Activated T-cell treated with anti-CD3 and anti-CD28 coated beads, Interleukin-2, amount 50 U/mL, for 24 hours (primary cell): ENCODE measurements around the gene UGT1A7.
"Not testable (repeated sequence)": the region's sequence is repeated elsewhere in the genome, so short reads cannot be mapped to it uniquely, and the experiment has no call there.

Experiments
- DNase-seq: peaks from one replicate; pipeline ENCODE4 v3.0.0-alpha.2; 2020
- H3K27ac Mint-ChIP-seq: 2 replicates; pipeline ENCODE4 v1.8.0; 2020; ENCODE audit warnings: mild to moderate bottlenecking, mixed read lengths
- H3K27me3 Mint-ChIP-seq: 2 replicates; pipeline ENCODE4 v1.8.0; 2020; ENCODE audit warnings: mixed read lengths
- H3K36me3 Mint-ChIP-seq: 2 replicates; pipeline ENCODE4 v1.8.0; 2020; ENCODE audit warnings: low read depth, mixed read lengths
- H3K4me1 Mint-ChIP-seq: 2 replicates; pipeline ENCODE4 v1.8.0; 2020; ENCODE audit warnings: low read depth, mixed read lengths
- H3K4me3 Mint-ChIP-seq: 2 replicates; pipeline ENCODE4 v1.8.0; 2020; ENCODE audit warnings: mild to moderate bottlenecking, moderate library complexity, mixed read lengths
- H3K9me3 Mint-ChIP-seq: 2 replicates; pipeline ENCODE4 v1.8.0; 2020; ENCODE audit warnings: mixed read lengths

UGT1A7 gene

DNA sequence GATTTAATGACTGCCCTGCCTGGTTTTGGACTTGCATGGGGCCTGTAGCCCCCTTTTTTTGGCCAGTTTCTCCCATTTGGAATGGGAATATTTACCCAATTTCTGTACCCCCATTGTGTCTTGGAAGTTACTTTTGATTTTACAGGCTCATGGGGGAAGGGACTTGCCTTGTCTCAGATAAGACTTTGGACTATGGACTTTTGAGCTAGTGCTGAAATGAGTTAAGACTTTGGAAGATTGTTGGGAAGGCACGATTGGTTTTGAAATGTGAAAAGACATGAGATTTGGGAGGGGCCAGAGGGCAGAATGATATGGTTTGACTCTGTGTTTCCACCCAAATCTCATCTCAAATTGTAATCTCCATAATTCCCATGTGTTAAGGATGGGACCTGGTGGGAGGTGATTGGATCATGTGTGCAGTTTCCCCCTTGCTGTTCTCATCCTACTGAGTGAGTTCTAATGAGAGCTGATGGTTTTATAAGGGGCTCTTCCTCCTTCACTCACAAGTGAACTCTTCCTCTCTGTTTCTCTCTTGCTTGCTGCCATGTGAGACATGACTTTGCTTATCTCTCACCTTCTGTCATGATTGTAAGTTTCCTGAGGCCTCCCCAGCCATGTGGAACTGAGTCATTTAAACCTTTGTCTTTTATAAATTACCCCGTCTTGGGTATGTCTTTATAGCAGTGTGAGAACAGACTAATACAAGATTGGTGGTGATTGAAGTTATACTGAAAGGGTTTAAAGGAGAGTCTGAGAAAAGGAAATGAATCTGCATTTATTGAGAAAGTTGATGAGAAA is 69.7 kb downstream of the UGT1A7 start:
- Mint-ChIP-seq H3K9me3 (peaks cover 13% of the 10 kb centered on the region), H3K27me3 (peaks cover 36% of the 10 kb centered on the region)
- H3K36me3 Mint-ChIP-seq = not testable (repeated sequence)

DNA sequence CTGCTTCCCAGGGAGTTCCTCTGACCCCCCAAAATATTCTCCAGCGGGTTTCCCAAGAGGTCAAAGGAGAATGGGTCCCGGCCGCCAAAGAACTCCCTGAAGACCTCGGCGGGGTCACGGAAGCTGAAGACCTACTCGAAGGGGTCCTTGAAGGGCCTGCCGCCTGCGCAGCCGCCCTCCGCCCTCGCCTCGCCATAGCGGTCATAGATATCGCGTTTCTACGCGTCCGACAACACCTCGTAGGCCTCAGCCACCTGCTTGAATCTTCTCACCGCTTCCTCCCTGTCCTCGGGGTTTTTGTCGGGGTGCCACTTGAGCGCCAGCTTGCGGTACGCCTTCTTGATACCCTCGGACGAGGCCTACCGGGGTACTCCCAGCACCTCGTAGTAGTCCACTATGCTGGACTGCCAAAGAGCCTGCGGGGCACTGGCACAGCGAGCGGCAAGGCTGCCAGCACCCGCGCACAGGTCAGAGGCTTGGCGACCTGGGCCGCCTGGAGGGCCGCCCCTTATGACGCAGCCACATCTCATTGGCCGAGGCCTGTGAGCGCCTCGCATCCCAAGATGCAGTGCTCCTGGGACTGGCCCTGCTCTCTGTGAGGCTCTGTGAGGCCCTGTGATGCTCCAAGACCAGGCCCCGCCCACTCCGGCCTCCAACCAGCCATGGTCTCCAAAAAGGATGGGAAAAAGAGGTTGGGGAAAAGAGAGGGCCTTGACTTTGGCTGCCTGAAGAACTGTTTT is 73.3 kb downstream of the UGT1A7 start:
- DNase-seq = no peak
- Mint-ChIP-seq H3K36me3 (no peaks in the 10 kb centered on the region), H3K27me3 (peaks cover 22% of the 10 kb centered on the region), H3K4me3 (no peak overlapping the region), H3K9me3 (peaks cover 9% of the 10 kb centered on the region), H3K27ac (no peak overlapping the region), H3K4me1 (no peaks in the 10 kb centered on the region)

More for the DNA sequence above, 69.7 kb downstream of the UGT1A7 start:
- not testable (repeated sequence) for DNase-seq, H3K27ac Mint-ChIP-seq, H3K4me1 Mint-ChIP-seq, H3K4me3 Mint-ChIP-seq

DNA sequence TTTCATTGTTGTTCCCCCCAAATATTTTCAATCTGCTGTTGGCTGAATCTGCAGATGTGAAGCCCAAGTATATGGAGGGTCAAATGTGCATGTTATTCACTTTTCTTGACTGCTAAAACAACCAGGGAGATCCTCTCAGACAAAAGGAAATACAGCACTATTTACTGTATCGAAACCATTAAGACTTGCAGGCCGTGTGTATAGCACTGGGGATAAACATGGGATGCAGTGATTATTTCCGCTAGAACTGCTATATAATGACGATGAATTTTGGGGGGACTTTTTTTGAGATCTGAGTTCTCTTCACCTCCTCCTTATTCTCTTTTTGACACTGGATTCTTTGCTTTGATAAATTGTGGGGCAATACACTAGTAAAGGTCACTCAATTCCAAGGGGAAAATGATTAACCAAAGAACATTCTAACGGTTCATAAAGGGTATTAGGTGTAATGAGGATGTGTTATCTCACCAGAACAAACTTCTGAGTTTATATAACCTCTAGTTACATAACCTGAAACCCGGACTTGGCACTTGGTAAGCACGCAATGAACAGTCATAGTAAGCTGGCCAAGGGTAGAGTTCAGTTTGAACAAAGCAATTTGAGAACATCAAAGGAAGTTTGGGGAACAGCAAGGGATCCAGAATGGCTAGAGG is 74.9 kb downstream of the UGT1A7 start:
- H3K4me3 Mint-ChIP-seq = no peak overlapping the region
- no peak overlapping the region for H3K27ac Mint-ChIP-seq
- peaks cover 20% of the 10 kb centered on the region for H3K27me3 Mint-ChIP-seq
- H3K36me3 Mint-ChIP-seq = no peaks in the 10 kb centered on the region
- no peaks in the 10 kb centered on the region for H3K9me3 Mint-ChIP-seq
- H3K4me1 Mint-ChIP-seq = no peaks in the 10 kb centered on the region
- DNase-seq = no peak

DNA sequence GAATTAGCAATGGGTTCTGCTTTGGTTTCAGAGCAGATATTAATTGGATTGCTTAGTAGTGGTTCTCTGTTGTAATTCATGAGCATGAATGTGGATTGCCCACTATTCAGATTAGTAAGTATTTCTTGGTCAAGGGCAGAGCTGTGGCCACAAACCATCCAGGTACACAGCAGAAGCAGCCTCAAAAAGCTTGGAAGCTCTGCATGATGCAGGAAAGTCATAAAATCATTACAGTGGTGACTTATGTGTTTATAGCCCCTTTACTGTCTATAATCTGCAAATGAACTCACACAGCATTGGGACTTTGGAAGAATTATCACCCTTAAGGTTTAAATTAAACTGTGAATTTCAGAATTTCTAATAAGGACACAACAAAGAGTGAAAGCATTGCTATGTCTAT is 76.4 kb downstream of the UGT1A7 start:
- no peak for DNase-seq
- Mint-ChIP-seq H3K27ac (no peak overlapping the region), H3K27me3 (peaks cover 20% of the 10 kb centered on the region), H3K4me3 (no peak overlapping the region), H3K9me3 (no peaks in the 10 kb centered on the region), H3K4me1 (no peaks in the 10 kb centered on the region), H3K36me3 (no peaks in the 10 kb centered on the region)

DNA sequence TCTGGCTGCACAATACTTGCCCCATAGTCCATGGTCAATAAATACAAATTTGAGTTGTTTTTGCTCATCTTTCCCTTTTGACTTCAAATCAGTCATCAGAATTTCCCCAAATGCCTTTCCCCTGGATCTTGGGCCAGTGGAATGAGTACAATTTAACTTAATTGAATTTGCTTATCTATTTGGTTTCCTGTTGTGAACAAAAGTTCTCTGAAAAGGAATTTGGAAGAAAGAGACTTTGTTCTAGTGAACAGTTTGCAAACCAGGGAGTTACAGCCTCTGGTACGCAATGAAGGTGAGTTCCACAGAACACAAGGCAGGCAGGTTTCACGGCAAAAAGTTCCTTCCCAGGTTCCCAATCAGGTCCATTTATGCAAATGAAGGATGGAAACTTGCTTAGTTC is 77.1 kb downstream of the UGT1A7 start:
- H3K4me3 Mint-ChIP-seq = no peak overlapping the region
- no peak for DNase-seq
- H3K27me3 Mint-ChIP-seq = peaks cover 20% of the 10 kb centered on the region
- H3K9me3 Mint-ChIP-seq = no peaks in the 10 kb centered on the region
- H3K4me1 Mint-ChIP-seq = no peaks in the 10 kb centered on the region
- H3K27ac Mint-ChIP-seq = no peak overlapping the region
- no peaks in the 10 kb centered on the region for H3K36me3 Mint-ChIP-seq

DNA sequence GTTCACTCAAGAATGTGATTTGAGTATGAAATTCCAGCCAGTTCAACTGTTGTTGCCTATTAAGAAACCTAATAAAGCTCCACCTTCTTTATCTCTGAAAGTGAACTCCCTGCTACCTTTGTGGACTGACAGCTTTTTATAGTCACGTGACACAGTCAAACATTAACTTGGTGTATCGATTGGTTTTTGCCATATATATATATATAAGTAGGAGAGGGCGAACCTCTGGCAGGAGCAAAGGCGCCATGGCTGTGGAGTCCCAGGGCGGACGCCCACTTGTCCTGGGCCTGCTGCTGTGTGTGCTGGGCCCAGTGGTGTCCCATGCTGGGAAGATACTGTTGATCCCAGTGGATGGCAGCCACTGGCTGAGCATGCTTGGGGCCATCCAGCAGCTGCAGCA is 78.3 kb downstream of the UGT1A7 start, which contains the start of gene UGT1A1:
UGT1A1 (plus strand) TSS at position 228 of the 400 bp plus-strand sequence; CDS start at position 246, 18 bp downstream.
- Mint-ChIP-seq H3K27me3 (peaks cover 21% of the 10 kb centered on the region), H3K4me1 (no peaks in the 10 kb centered on the region), H3K9me3 (no peaks in the 10 kb centered on the region), H3K27ac (no peak within 1 kb of the TSS), H3K4me3 (no peak within 1 kb of the TSS), H3K36me3 (no peaks in the 10 kb centered on the region)
- no peak for DNase-seq

DNA sequence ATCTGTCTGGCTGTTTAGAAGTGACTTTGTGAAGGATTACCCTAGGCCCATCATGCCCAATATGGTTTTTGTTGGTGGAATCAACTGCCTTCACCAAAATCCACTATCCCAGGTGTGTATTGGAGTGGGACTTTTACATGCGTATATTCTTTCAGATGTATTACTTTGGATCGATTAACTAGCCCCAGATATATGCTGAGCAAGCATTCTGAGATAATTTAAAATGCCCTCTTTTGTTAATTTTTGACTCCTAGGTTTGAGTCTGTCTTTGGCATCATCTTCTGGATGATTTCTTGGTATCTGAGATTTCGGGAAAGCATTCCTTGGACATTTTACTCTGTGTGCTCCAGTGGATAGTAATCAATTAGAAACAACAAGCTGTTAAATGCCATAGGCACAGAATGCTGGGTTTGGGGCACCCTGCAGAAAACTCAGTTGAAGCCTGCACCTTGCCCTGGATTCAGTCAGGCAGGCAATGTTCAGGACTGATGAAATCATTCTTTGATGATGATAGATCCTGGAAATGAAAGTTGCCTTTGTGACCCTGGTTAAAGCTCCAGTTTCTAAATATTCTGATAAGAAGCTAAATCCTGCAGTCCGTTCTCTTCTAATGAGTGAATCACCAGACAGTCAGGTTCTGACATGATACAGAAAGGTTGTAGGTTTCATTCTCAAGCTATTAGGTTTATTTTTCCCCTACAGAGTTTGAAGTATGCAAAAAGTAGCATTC is 79.5 kb downstream of the UGT1A7 start:
- no peaks in the 10 kb centered on the region for H3K4me1 Mint-ChIP-seq
- no peak overlapping the region for H3K4me3 Mint-ChIP-seq
- no peaks in the 10 kb centered on the region for H3K9me3 Mint-ChIP-seq
- H3K27me3 Mint-ChIP-seq = peaks cover 24% of the 10 kb centered on the region
- no peak for DNase-seq
- H3K27ac Mint-ChIP-seq = no peak overlapping the region
- H3K36me3 Mint-ChIP-seq = no peaks in the 10 kb centered on the region

DNA sequence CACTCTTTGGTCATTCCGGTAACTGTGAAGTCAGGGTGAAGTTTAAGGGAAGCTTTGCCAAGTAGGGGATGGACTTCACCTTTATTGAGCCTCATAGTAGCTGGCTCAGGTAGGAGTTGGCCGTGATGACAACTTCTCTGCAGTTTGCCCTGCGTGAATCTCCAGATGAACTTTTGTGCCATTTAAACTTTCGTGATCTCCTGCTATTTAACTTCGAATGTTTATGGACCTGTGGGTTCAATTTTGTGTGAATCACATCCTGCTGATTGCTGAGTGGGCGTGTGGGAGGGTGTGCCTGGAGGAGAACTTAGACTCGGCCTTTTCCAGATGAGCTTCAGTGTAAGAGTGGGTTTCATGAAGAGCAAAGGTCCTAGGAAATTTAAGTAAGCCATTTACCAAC is 82.6 kb downstream of the UGT1A7 start:
- no peaks in the 10 kb centered on the region for H3K9me3 Mint-ChIP-seq
- no peak for DNase-seq
- H3K27ac Mint-ChIP-seq = no peak overlapping the region
- no peaks in the 10 kb centered on the region for H3K36me3 Mint-ChIP-seq
- H3K4me3 Mint-ChIP-seq = no peak overlapping the region
- H3K4me1 Mint-ChIP-seq = no peaks in the 10 kb centered on the region
- H3K27me3 Mint-ChIP-seq = peaks cover 28% of the 10 kb centered on the region

DNA sequence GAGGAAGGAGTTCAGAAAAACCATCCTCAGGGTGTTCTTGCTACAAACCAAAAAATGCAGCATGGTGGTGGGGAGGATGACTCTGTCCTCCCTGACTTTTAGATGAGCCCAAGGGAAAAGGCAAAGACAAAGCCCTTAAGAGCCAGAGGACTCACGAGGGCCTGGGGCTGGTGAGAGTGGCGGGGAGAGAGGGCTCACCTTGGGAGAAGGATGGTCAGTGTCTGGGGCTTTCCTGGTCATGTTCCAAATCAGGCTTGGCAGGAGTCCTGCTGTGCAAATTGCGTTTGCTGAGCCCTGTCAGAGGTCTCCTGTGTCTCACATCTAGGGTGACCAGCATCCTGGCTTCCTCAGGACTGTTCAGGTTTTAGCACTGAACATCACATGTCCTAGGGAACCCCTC is 83.1 kb downstream of the UGT1A7 start:
- Mint-ChIP-seq H3K4me3 (no peak overlapping the region), H3K27ac (no peak overlapping the region), H3K4me1 (no peaks in the 10 kb centered on the region), H3K27me3 (peaks cover 31% of the 10 kb centered on the region), H3K9me3 (no peaks in the 10 kb centered on the region), H3K36me3 (no peaks in the 10 kb centered on the region)
- no peak for DNase-seq

DNA sequence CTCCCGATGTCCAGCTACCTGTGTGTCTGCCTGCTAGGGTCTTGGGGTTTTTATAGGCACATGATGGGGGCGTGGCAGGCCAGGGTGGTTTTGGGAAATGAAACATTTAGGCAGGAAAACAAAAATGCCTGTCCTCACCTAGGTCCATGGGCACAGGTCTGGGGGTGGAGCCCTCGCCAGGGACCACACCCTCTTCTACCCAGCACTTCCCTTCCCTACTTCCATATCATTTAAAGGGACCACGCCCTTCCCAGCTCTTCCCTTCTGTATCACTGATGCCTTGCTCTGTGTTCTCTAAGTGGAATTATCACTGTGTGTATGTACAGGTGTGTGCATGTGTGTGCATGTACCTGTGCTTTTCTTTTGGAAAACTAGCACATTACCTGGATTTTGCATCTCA is 84.7 kb downstream of the UGT1A7 start:
- no peaks in the 10 kb centered on the region for H3K4me1 Mint-ChIP-seq
- no peak overlapping the region for H3K27ac Mint-ChIP-seq
- H3K9me3 Mint-ChIP-seq = no peaks in the 10 kb centered on the region
- no peak overlapping the region for H3K4me3 Mint-ChIP-seq
- peaks cover 31% of the 10 kb centered on the region for H3K27me3 Mint-ChIP-seq
- DNase-seq = no peak
- no peaks in the 10 kb centered on the region for H3K36me3 Mint-ChIP-seq

DNA sequence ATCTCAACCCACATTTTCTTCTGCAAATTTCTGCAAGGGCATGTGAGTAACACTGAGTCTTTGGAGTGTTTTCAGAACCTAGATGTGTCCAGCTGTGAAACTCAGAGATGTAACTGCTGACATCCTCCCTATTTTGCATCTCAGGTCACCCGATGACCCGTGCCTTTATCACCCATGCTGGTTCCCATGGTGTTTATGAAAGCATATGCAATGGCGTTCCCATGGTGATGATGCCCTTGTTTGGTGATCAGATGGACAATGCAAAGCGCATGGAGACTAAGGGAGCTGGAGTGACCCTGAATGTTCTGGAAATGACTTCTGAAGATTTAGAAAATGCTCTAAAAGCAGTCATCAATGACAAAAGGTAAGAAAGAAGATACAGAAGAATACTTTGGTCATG is 86.4 kb downstream of the UGT1A7 start:
- Mint-ChIP-seq H3K36me3 (no peaks in the 10 kb centered on the region), H3K27ac (no peak overlapping the region), H3K4me1 (no peaks in the 10 kb centered on the region), H3K9me3 (no peaks in the 10 kb centered on the region), H3K4me3 (no peak overlapping the region), H3K27me3 (peaks cover 34% of the 10 kb centered on the region)
- no peak for DNase-seq

DNA sequence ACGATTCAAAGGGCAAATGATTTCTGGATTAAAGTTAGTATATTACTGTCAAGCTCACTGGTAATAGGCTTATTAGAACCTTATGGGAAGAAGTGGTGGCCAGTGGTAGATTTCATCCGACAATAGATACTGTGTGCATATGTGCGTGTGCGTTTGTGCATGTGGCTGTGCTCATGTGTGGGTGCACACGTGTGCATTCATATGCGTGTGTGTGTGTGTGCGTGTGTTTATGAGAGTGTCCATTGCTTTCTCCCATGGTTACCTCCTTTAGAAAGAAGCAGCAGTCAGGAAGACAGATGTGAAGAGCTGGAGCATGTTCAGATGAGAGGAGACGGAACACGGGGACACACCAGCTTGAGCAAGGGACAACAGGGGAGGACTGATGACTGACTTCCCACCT is 87.6 kb downstream of the UGT1A7 start:
- Mint-ChIP-seq H3K27ac (no peak overlapping the region), H3K4me1 (no peaks in the 10 kb centered on the region), H3K27me3 (peaks cover 28% of the 10 kb centered on the region), H3K4me3 (no peak overlapping the region), H3K9me3 (no peaks in the 10 kb centered on the region), H3K36me3 (no peaks in the 10 kb centered on the region)
- no peak for DNase-seq

DNA sequence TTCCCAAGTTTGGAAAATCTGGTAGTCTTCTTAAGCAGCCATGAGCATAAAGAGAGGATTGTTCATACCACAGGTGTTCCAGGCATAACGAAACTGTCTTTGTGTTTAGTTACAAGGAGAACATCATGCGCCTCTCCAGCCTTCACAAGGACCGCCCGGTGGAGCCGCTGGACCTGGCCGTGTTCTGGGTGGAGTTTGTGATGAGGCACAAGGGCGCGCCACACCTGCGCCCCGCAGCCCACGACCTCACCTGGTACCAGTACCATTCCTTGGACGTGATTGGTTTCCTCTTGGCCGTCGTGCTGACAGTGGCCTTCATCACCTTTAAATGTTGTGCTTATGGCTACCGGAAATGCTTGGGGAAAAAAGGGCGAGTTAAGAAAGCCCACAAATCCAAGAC is 90.5 kb downstream of the UGT1A7 start:
- H3K9me3 Mint-ChIP-seq = peaks cover 14% of the 10 kb centered on the region
- no peak for DNase-seq
- no peak overlapping the region for H3K4me3 Mint-ChIP-seq
- H3K36me3 Mint-ChIP-seq = no peaks in the 10 kb centered on the region
- H3K4me1 Mint-ChIP-seq = no peaks in the 10 kb centered on the region
- no peak overlapping the region for H3K27ac Mint-ChIP-seq
- peaks cover 21% of the 10 kb centered on the region for H3K27me3 Mint-ChIP-seq

DNA sequence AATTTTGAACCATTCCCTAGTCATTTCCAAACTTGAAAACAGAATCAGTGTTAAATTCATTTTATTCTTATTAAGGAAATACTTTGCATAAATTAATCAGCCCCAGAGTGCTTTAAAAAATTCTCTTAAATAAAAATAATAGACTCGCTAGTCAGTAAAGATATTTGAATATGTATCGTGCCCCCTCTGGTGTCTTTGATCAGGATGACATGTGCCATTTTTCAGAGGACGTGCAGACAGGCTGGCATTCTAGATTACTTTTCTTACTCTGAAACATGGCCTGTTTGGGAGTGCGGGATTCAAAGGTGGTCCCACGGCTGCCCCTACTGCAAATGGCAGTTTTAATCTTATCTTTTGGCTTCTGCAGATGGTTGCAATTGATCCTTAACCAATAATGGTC is 90.9 kb downstream of the UGT1A7 start:
- H3K4me1 Mint-ChIP-seq = no peaks in the 10 kb centered on the region
- DNase-seq = no peak
- H3K27me3 Mint-ChIP-seq = peaks cover 18% of the 10 kb centered on the region
- no peak overlapping the region for H3K4me3 Mint-ChIP-seq
- no peaks in the 10 kb centered on the region for H3K36me3 Mint-ChIP-seq
- H3K27ac Mint-ChIP-seq = no peak overlapping the region
- H3K9me3 Mint-ChIP-seq = peaks cover 14% of the 10 kb centered on the region
